Endothelial cell of umbilical vein (primary cell): Measurements from ENCODE around the gene MAP3K4. TPM values are rescaled to one million over a fixed set of nuclear protein-coding genes. Genes with fewer than 3 reads are reported as not detected.

Experiments used
- BruUV-seq: library from RNA; stranded (reverse); fragments of 400-500 nt; replicated peaks from 2 replicates; lab custom pipeline; 2021; lab: Mats Ljungman, UMichigan
- CTCF ChIA-PET: fragments of 300-600, 350-600 bp; sonication (Branson Sonifier 250); formaldehyde crosslinking; loops from one replicate; lab custom pipeline; 2021; ENCODE audit warnings: antibody characterized with exemption, inconsistent platforms; lab: Charles Lee
- POLR2A ChIA-PET: fragments of 300-600, 350-600 bp; sonication (Branson Sonifier 250); formaldehyde crosslinking; loops from one replicate; lab custom pipeline; 2021; ENCODE audit warnings: antibody characterized with exemption, inconsistent platforms; lab: Charles Lee
- DNase-seq: peaks from one replicate; pipeline ENCODE4 v3.0.0-alpha.2; 2011; ENCODE audit warnings: low read depth, low spot score
- FAIRE-seq: peaks from 2 replicates; lab custom pipeline; 2011; peaks lifted over from hg19 to GRCh38; lab: Jason Lieb, UNC
- H2AFZ ChIP-seq: 2 replicates; pipeline ENCODE4 v1.6.0; 2012; ENCODE audit warnings: low read depth, low read length, control low read depth, inconsistent platforms
- H3K27ac ChIP-seq: 2 replicates; pipeline ENCODE4 v1.5.1; 2011; ENCODE audit warnings: low read depth, mild to moderate bottlenecking, control low read depth, low read length, moderate library complexity; ENCODE audit not compliant: insufficient read depth
- H3K27me3 ChIP-seq, 2 experiments: 2 replicates each; pipeline versions ENCODE4 v1.6.0 to v1.6.1; 2011; ENCODE audit warnings: low read length in 2 of 2, mixed read lengths in 1 of 2; ENCODE audit not compliant: control insufficient read depth in 2 of 2, insufficient read depth in 2 of 2
- H3K36me3 ChIP-seq, 2 experiments: 2 replicates in 1 of 2; 3 replicates in 1 of 2; pipeline ENCODE4 v1.5.1; 2011; ENCODE audit warnings: low read length in 2 of 2, mild to moderate bottlenecking in 1 of 2, moderate library complexity in 1 of 2; ENCODE audit not compliant: control insufficient read depth in 2 of 2, insufficient read depth in 2 of 2; ENCODE audit errors: extremely low read depth in 1 of 2
- H3K4me1 ChIP-seq: 3 replicates; pipeline ENCODE4 v1.5.1; 2011; ENCODE audit warnings: mild to moderate bottlenecking, low read length; ENCODE audit not compliant: control insufficient read depth, insufficient read depth; ENCODE audit errors: extremely low read depth
- H3K4me2 ChIP-seq: 2 replicates; pipeline ENCODE4 v1.6.1; 2011; ENCODE audit warnings: low read length, control low read depth, mixed read lengths; ENCODE audit not compliant: insufficient read depth
- H3K4me3 ChIP-seq, 3 experiments: fragments of 200-600 bp in 1 of 3; sonication (generic), shearing (Covaris generic) in 1 of 3; replicated peaks in 1 of 3; 2 replicates each; pipeline ENCODE4 v1.5.1; 2011 to 2016; ENCODE audit warnings: control low read depth in 3 of 3, low read length in 3 of 3, mild to moderate bottlenecking in 2 of 3, inconsistent platforms in 1 of 3, low read depth in 1 of 3, moderate library complexity in 1 of 3; ENCODE audit not compliant: insufficient read depth in 1 of 3
- H3K79me2 ChIP-seq: 2 replicates; pipeline ENCODE4 v1.6.0; 2012; ENCODE audit warnings: low read length, inconsistent platforms; ENCODE audit not compliant: control insufficient read depth, insufficient read depth
- H3K9ac ChIP-seq: replicated peaks from 2 replicates; pipeline ENCODE3; 2011; ENCODE audit warnings: low read length, control low read depth; ENCODE audit not compliant: insufficient read depth; ENCODE audit errors: extremely low read depth
- H3K9me1 ChIP-seq: replicated peaks from 3 replicates; pipeline ENCODE4 v1.6.0; 2011; ENCODE audit warnings: mild to moderate bottlenecking, low read length; ENCODE audit not compliant: control insufficient read depth, insufficient read depth; ENCODE audit errors: extremely low read depth
- H3K9me3 ChIP-seq: replicated peaks from 2 replicates; pipeline ENCODE4 v1.5.1; 2012; ENCODE audit warnings: low read length, inconsistent platforms; ENCODE audit not compliant: control insufficient read depth, insufficient read depth
- H4K20me1 ChIP-seq: replicated peaks from 2 replicates; pipeline ENCODE3; 2011; ENCODE audit warnings: mild to moderate bottlenecking, low read length; ENCODE audit not compliant: control insufficient read depth, insufficient read depth; ENCODE audit errors: extremely low read depth
- EZH2 ChIP-seq: IDR thresholded peaks from 2 replicates; pipeline ENCODE4 v1.6.1; 2012; ENCODE audit warnings: borderline replicate concordance, low read depth, mild to moderate bottlenecking, moderate library complexity, low read length, inconsistent platforms; ENCODE audit not compliant: severe bottlenecking
- FOS ChIP-seq: IDR thresholded peaks from 2 replicates; pipeline ENCODE4 v1.6.1; 2011; ENCODE audit warnings: mild to moderate bottlenecking, low read length, moderate library complexity, borderline replicate concordance; ENCODE audit not compliant: insufficient read depth
- GATA2 ChIP-seq: IDR thresholded peaks from 2 replicates; pipeline ENCODE4 v1.7.0; 2011; ENCODE audit warnings: low read depth, mild to moderate bottlenecking, moderate library complexity, mixed read lengths, low read length; ENCODE audit not compliant: insufficient read length, insufficient read depth
- JUN ChIP-seq: IDR thresholded peaks from 2 replicates; pipeline ENCODE4 v1.6.1; 2011; ENCODE audit warnings: borderline replicate concordance, low read depth; ENCODE audit not compliant: insufficient read length, insufficient read depth
- MYC ChIP-seq: IDR thresholded peaks from one replicate; pipeline ENCODE4 v1.6.1; 2011; ENCODE audit warnings: mild to moderate bottlenecking, low read depth, low read length
- POLR2A ChIP-seq: IDR thresholded peaks from 2 replicates; pipeline ENCODE4 v1.6.1; 2012; ENCODE audit warnings: low read depth, mild to moderate bottlenecking, control low read depth, low read length
- POLR2AphosphoS5 ChIP-seq: IDR thresholded peaks from 2 replicates; pipeline ENCODE4 v1.6.1; 2012; ENCODE audit warnings: low read depth, mild to moderate bottlenecking, control low read depth, low read length, moderate library complexity; ENCODE audit not compliant: insufficient read depth
- dilution Hi-C: fragments of 300-500 bp; cut with MboI; formaldehyde crosslinking; loops from one replicate; pipeline ENCODE4 v1.15.0; 2019; ENCODE audit warnings: low sequenced_read_pairs; ENCODE audit not compliant: extremely low pct_ligation_motif_present
- intact Hi-C: fragments of 100-400 bp; cut with micrococcal nuclease; formaldehyde crosslinking; loops from one replicate; pipeline ENCODE4 v1.10.0; 2022
- polyA plus RNA-seq, 4 experiments: library from polyadenylated mRNA; depleted of rRNA in 3 of 4; stranded (reverse) in 3 of 4; unstranded in 1 of 4; fragments of >200 nt; gene quantifications; 2 replicates each; pipeline versions ENCODE4 v1.2.1 to v1.2.3, GENCODE V29; 2011 to 2012; ENCODE audit warnings: missing spikeins in 1 of 4
- total RNA-seq: library from RNA; stranded (reverse); gene quantifications from 2 replicates; pipeline ENCODE4 v1.2.3, GENCODE V29; 2021
- TF ChIP-seq, protein P1 (sequence below): IDR thresholded peaks from 2 replicates; pipeline ENCODE4 v1.6.1; 2011; ENCODE audit not compliant: insufficient read depth, insufficient read length
- TF ChIP-seq, protein P2 (sequence below), 2 donors: IDR thresholded peaks; 1 replicate in 1 of 2; 2 replicates in 1 of 2; pipeline ENCODE4 v1.5.1; 2011; ENCODE audit warnings: low read length in 2 of 2, mild to moderate bottlenecking in 2 of 2, moderate library complexity in 2 of 2, control low read depth in 1 of 2, inconsistent platforms in 1 of 2, low read depth in 1 of 2; ENCODE audit not compliant: insufficient read depth in 1 of 2; ENCODE audit errors: extremely low read depth in 1 of 2

The MAP3K4 gene
- total and polyA plus RNA-seq, 2 donors (not counting 3 experiments of a cell fraction or from before 2014, with no cell fraction given), result 10.8 to 42.3 TPM

DNA sequence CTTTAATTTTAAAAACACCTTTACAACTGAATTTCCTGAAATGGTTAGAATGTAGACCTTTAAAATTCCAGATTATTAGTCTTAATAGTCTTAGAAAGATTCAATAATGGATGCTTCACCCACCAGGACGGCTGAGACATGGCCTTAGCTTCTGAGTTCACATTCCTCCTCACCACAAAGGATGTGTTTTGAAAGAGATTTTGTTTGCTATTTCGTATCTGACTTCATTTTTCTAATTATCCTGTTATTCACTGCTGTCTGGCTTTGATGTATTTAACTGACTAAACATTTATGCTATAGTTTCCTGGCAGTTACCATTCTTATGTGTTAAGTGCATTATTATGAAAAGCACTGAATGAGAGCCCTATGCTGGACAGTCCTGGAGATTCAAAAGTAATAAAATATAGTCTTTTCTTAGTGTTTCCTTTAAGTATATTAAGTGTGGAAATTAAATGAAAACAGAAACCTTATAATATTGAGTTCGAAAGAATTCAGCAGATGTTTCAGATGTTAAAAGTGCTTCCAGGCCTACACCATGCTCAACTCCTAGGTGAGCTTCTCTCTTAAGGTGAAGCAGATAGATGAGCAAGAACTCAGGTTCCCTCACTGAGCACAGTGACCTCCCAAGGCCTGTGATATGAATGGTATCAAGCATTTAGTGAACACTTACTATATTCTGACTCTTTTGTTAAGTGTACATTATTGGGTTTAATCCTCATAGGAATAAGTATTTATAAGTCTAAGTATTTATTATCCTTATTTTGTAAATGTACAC, 40.3 kb downstream of the MAP3K4 start:
- peaks cover 0 to 4% of the 10 kb centered on the region in 2 experiments for H3K36me3 ChIP-seq
- peak; percentile 60 for DNase-seq
- H2AFZ ChIP-seq, result no peak overlapping the region
- H3K27me3 ChIP-seq, result no peaks in the 10 kb centered on the region
- no peak overlapping the region for H3K4me2 ChIP-seq
- H4K20me1 ChIP-seq, result no peaks in the 10 kb centered on the region
- intact Hi-C loops (no loop called here), dilution Hi-C loops (no loop called here)
- BruUV-seq, result no TSS peak
- CTCF ChIA-PET, result interaction anchor here (1.2 to 1.3 kb wide), 2 partner anchors 15 to 18 kb away, joined by 3 read pairs; no protein-coding TSS in a partner anchor
- POLR2A ChIA-PET, result no interaction called here
- no peak overlapping the region for H3K4me3 ChIP-seq
- peaks cover 40% of the 10 kb centered on the region for H3K79me2 ChIP-seq
- TF ChIP-seq FOS (peak; percentile 12), POLR2A (no peak), MYC (no peak)
- no peak overlapping the region for H3K9ac ChIP-seq
- no peaks in the 10 kb centered on the region for H3K4me1 ChIP-seq
- no peaks in the 10 kb centered on the region for H3K9me1 ChIP-seq
- H3K27ac ChIP-seq, result peak overlapping the region; percentile 44
- FAIRE-seq, result no peak
- no peaks in the 10 kb centered on the region for H3K9me3 ChIP-seq

DNA sequence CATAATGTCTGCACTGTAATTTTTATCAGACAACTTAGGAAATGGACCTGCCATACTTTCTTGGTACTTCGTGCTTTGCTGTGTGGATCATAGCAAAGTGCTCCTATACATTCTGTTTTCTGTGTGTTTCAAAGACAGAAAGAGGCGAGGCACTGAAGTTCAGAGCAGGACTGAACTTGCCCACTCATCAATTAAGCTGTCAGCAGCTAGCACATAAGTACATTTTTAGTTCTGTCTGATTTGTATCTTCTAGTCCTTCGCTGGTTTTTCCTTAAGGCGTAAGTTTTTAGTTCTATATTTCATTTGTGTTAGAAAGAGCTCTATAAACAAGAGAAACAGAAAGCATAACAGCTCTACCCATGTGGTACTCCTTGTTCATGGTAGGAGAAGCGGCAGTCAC, 42.1 kb downstream of the MAP3K4 start:
- Histone ChIP-seq H3K27me3 (no peaks in the 10 kb centered on the region), H3K4me2 (no peak overlapping the region), H3K9ac (no peak overlapping the region), H2AFZ (no peak overlapping the region), H3K27ac (no peak overlapping the region), H3K4me3 (no peak overlapping the region), H3K9me3 (no peaks in the 10 kb centered on the region), H3K4me1 (peaks cover 4% of the 10 kb centered on the region), H3K9me1 (no peaks in the 10 kb centered on the region), H3K79me2 (peaks cover 35% of the 10 kb centered on the region), H3K36me3 (peaks cover 0 to 4% of the 10 kb centered on the region in 2 experiments), H4K20me1 (no peaks in the 10 kb centered on the region)
- ChIA-PET POLR2A (no interaction called here), CTCF (interaction anchor here (0.7 kb wide), 1 partner anchor 41 kb away, joined by 3 read pairs; no protein-coding TSS in a partner anchor)
- BruUV-seq, result no TSS peak
- intact Hi-C loops, result no loop called here
- FAIRE-seq (no peak), DNase-seq (no peak)
- dilution Hi-C loops, result no loop called here
- TF ChIP-seq EZH2, result no peak
- TF ChIP-seq, protein P1, sequence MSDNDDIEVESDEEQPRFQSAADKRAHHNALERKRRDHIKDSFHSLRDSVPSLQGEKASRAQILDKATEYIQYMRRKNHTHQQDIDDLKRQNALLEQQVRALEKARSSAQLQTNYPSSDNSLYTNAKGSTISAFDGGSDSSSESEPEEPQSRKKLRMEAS, result no peak
- TF ChIP-seq, protein P2, sequence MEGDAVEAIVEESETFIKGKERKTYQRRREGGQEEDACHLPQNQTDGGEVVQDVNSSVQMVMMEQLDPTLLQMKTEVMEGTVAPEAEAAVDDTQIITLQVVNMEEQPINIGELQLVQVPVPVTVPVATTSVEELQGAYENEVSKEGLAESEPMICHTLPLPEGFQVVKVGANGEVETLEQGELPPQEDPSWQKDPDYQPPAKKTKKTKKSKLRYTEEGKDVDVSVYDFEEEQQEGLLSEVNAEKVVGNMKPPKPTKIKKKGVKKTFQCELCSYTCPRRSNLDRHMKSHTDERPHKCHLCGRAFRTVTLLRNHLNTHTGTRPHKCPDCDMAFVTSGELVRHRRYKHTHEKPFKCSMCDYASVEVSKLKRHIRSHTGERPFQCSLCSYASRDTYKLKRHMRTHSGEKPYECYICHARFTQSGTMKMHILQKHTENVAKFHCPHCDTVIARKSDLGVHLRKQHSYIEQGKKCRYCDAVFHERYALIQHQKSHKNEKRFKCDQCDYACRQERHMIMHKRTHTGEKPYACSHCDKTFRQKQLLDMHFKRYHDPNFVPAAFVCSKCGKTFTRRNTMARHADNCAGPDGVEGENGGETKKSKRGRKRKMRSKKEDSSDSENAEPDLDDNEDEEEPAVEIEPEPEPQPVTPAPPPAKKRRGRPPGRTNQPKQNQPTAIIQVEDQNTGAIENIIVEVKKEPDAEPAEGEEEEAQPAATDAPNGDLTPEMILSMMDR (IDR thresholded peaks at IDR 0.05; ENCODE audit: extremely low read depth in 1 of 2, insufficient read depth in 1 of 2, low read depth in 1 of 2, low read length in 2 of 2), result no peak
- TF ChIP-seq POLR2AphosphoS5, result no peak
- no peak for TF ChIP-seq JUN
- no peak for TF ChIP-seq MYC
- no peak for TF ChIP-seq GATA2
- TF ChIP-seq POLR2A, result no peak
- TF ChIP-seq FOS, result no peak
